Endothelial cell of umbilical vein (primary cell): ENCODE results near the gene LGR6.

ENCODE experiments used
- EZH2 ChIP-seq: IDR thresholded peaks from 2 replicates; pipeline ENCODE4 v1.6.1; 2012; ENCODE audit warnings: borderline replicate concordance, low read depth, mild to moderate bottlenecking, moderate library complexity, low read length, inconsistent platforms; ENCODE audit not compliant: severe bottlenecking
- FOS ChIP-seq: IDR thresholded peaks from 2 replicates; pipeline ENCODE4 v1.6.1; 2011; ENCODE audit warnings: mild to moderate bottlenecking, low read length, moderate library complexity, borderline replicate concordance; ENCODE audit not compliant: insufficient read depth
- POLR2A ChIP-seq: IDR thresholded peaks from 2 replicates; pipeline ENCODE4 v1.6.1; 2012; ENCODE audit warnings: low read depth, mild to moderate bottlenecking, control low read depth, low read length
- TF ChIP-seq, protein P1 (sequence below), 2 donors: IDR thresholded peaks; 1 replicate in 1 of 2; 2 replicates in 1 of 2; pipeline ENCODE4 v1.5.1; 2011; ENCODE audit warnings: low read length in 2 of 2, mild to moderate bottlenecking in 2 of 2, moderate library complexity in 2 of 2, control low read depth in 1 of 2, inconsistent platforms in 1 of 2, low read depth in 1 of 2; ENCODE audit not compliant: insufficient read depth in 1 of 2; ENCODE audit errors: extremely low read depth in 1 of 2

DNA sequence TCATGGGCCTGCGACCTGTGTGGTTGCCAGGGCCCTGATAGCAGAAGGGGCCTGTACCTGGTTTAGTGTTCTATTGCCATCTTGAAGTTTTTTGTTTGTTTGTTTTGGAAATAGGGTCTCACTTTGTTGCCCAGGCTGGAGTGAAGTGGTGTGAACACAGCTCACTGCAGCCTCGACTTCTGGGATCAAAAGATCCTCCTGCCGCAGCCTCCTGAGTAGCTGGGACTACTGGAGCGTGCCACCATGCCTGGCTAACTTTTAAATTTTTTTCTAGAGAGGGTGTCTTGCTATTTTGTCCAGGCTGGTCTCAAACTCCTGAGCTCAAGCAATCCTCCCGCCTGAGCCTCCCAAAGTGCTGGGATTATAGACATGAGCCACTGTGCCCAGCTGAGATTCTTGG lies 75.2 kb downstream of the LGR6 start:
- TF ChIP-seq, protein P1, sequence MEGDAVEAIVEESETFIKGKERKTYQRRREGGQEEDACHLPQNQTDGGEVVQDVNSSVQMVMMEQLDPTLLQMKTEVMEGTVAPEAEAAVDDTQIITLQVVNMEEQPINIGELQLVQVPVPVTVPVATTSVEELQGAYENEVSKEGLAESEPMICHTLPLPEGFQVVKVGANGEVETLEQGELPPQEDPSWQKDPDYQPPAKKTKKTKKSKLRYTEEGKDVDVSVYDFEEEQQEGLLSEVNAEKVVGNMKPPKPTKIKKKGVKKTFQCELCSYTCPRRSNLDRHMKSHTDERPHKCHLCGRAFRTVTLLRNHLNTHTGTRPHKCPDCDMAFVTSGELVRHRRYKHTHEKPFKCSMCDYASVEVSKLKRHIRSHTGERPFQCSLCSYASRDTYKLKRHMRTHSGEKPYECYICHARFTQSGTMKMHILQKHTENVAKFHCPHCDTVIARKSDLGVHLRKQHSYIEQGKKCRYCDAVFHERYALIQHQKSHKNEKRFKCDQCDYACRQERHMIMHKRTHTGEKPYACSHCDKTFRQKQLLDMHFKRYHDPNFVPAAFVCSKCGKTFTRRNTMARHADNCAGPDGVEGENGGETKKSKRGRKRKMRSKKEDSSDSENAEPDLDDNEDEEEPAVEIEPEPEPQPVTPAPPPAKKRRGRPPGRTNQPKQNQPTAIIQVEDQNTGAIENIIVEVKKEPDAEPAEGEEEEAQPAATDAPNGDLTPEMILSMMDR (IDR thresholded peaks at IDR 0.05; ENCODE audit: extremely low read depth in 1 of 2, insufficient read depth in 1 of 2, low read depth in 1 of 2, low read length in 2 of 2): no peak
- TF ChIP-seq POLR2A (no peak), FOS (no peak), EZH2 (no peak)
